ENCODE results near the gene MPPED1.

MPPED1 gene

DNA sequence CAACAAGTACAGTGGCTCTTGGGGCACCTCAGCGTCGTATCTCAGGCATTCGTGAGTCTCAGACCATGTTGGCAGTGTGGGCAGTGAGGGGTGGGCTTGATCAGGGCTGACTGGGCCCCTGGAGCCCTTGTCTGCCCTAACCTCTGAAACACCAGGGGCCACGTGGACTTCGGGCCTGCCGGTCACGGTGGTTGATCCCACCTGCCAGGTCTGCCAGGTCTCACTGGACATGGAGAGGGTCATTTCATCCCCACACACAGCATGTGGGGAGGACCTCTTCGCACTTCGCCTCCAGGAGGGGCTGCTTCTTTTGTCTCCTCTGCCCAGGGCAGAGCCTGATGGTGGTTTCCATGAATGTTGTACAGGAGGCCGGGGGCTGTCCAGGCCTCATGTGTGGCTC lies 77.1 kb downstream of the MPPED1 start:
- Histone ChIP-seq H3K36me3 (ENCODE audit: control insufficient read depth, insufficient read depth, low read length) (no peaks in the 10 kb centered on the region), H3K27ac (ENCODE audit: low read depth, low read length) (no peak overlapping the region), H3K4me1 (ENCODE audit: control insufficient read depth, insufficient read depth, low read length) (no peaks in the 10 kb centered on the region), H3K9me3 (ENCODE audit: control insufficient read depth, insufficient read depth, low read depth, low read length) (peaks cover 6% of the 10 kb centered on the region; the same call in 1 of the 2 replicates), H3K27me3 (ENCODE audit: control insufficient read depth, insufficient read depth, low read length) (no peaks in the 10 kb centered on the region), H3K9ac (ENCODE audit: low read length) (no peak overlapping the region), H3K4me3 (ENCODE audit: low read depth, low read length) (no peak overlapping the region)

DNA sequence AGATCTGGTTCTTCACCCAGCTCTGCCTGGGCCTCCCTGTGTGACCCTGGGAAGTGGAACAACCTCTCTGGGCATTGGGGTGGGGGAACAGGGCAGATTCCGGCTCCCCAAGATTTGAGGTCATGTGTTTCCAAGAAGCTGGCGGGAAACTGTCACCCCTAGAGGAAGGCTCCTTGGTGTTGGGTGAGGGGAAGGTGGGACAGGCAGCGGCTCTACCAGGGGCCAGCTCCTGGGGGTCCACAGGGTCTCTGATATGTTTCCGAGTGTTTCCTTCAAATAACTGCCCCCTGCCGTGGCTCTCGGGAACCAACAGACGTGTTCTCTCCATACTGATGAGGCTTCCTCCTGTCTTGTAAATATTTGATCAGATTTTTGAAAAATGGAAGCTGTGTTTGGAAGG lies 78.5 kb downstream of the MPPED1 start:
- Histone ChIP-seq H3K9ac (ENCODE audit: low read length) (no peak overlapping the region), H3K27ac (ENCODE audit: low read depth, low read length) (no peak overlapping the region), H3K4me3 (ENCODE audit: low read depth, low read length) (no peak overlapping the region), H3K9me3 (ENCODE audit: control insufficient read depth, insufficient read depth, low read depth, low read length) (peaks cover 6% of the 10 kb centered on the region; the same call in 1 of the 2 replicates), H3K4me1 (ENCODE audit: control insufficient read depth, insufficient read depth, low read length) (no peaks in the 10 kb centered on the region), H3K27me3 (ENCODE audit: control insufficient read depth, insufficient read depth, low read length) (no peaks in the 10 kb centered on the region), H3K36me3 (ENCODE audit: control insufficient read depth, insufficient read depth, low read length) (no peaks in the 10 kb centered on the region)

DNA sequence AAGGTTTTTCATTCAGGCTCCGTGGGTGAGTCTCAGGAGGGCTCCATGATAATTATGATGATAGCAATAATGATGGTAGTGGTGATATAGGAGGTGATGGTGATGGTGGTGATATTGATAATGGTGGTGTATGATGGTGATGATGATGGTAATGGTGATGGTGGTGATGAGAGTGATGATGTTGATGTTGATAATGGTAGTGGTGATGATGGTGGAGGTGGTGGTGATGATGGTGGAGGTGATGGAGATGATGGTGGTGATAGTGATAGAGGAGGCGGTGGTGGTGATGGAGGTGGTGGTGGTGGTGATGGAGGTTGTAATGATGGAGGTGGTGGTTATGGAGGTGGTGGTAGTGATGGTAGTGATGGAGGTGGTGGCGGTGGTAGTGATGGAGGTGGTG lies 79.4 kb downstream of the MPPED1 start:
- Histone ChIP-seq H3K27me3 (ENCODE audit: control insufficient read depth, insufficient read depth, low read length) (no peaks in the 10 kb centered on the region), H3K27ac (ENCODE audit: low read depth, low read length) (no peak overlapping the region), H3K9ac (ENCODE audit: low read length) (no peak overlapping the region), H3K36me3 (ENCODE audit: control insufficient read depth, insufficient read depth, low read length) (no peaks in the 10 kb centered on the region), H3K4me1 (ENCODE audit: control insufficient read depth, insufficient read depth, low read length) (no peaks in the 10 kb centered on the region), H3K4me3 (ENCODE audit: low read depth, low read length) (no peak overlapping the region), H3K9me3 (ENCODE audit: control insufficient read depth, insufficient read depth, low read depth, low read length) (peaks cover 6% of the 10 kb centered on the region; the same call in 1 of the 2 replicates)

DNA sequence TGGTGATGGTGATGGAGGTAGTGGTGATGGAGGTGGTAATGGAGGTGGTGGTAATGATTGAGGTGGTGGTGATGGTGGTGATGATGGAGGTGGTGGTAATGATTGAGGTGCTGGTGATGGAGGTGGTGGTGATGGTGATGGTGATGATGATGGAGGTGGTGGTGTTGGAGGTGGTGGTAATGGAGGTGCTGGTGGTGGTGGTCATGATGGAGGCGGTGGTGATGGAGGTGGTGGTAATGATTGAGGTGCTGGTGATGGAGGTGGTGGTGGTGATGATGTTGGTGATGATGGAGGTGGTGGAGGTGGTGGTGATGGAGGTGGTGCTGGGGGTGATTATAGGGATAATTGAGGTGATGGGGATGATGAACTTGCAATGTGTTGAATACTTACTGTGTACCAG lies 79.9 kb downstream of the MPPED1 start:
- H3K9me3 ChIP-seq (ENCODE audit: control insufficient read depth, insufficient read depth, low read depth, low read length) = peaks cover 6% of the 10 kb centered on the region; the same call in 1 of the 2 replicates
- H3K36me3 ChIP-seq (ENCODE audit: control insufficient read depth, insufficient read depth, low read length) = no peaks in the 10 kb centered on the region
- no peaks in the 10 kb centered on the region for H3K27me3 ChIP-seq (ENCODE audit: control insufficient read depth, insufficient read depth, low read length)
- H3K4me1 ChIP-seq (ENCODE audit: control insufficient read depth, insufficient read depth, low read length) = no peaks in the 10 kb centered on the region
- no peak overlapping the region for H3K9ac ChIP-seq (ENCODE audit: low read length)
- H3K27ac ChIP-seq (ENCODE audit: low read depth, low read length) = no peak overlapping the region
- H3K4me3 ChIP-seq (ENCODE audit: low read depth, low read length) = no peak overlapping the region

DNA sequence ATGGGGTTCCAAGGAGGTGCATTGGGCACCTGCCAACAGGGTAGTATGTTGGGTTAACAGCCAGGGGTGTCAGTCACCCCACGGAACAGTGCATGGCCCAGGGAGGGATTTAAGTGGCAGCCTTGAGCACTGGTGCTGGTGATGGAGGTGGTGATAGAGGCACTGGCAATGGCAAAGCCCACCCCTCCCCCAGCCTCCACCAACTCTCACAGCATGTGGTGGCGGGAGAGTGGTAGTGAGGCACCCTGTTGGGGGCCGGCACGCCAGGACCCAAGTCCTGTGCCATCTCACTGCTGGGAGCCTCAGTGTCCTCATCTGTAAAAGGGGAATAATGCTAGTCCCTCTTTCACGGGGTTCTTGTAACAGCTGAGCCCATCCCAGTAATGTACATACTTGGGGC lies 81.5 kb downstream of the MPPED1 start:
- Histone ChIP-seq H3K27ac (ENCODE audit: low read depth, low read length) (no peak overlapping the region), H3K4me3 (ENCODE audit: low read depth, low read length) (no peak overlapping the region), H3K4me1 (ENCODE audit: control insufficient read depth, insufficient read depth, low read length) (no peaks in the 10 kb centered on the region), H3K27me3 (ENCODE audit: control insufficient read depth, insufficient read depth, low read length) (no peaks in the 10 kb centered on the region), H3K36me3 (ENCODE audit: control insufficient read depth, insufficient read depth, low read length) (no peaks in the 10 kb centered on the region), H3K9me3 (ENCODE audit: control insufficient read depth, insufficient read depth, low read depth, low read length) (peaks cover 7% of the 10 kb centered on the region; the same call in 1 of the 2 replicates), H3K9ac (ENCODE audit: low read length) (no peak overlapping the region)

GRCh38 chr22:43497956-43498855 lies 86.4 kb downstream of the MPPED1 start:
- no peak overlapping the region for H3K27ac ChIP-seq (ENCODE audit: low read depth, low read length)
- no peaks in the 10 kb centered on the region for H3K36me3 ChIP-seq (ENCODE audit: control insufficient read depth, insufficient read depth, low read length)
- H3K4me3 ChIP-seq (ENCODE audit: low read depth, low read length) = no peak overlapping the region
- H3K4me1 ChIP-seq (ENCODE audit: control insufficient read depth, insufficient read depth, low read length) = no peaks in the 10 kb centered on the region
- H3K9ac ChIP-seq (ENCODE audit: low read length) = no peak overlapping the region
- peaks cover 8% of the 10 kb centered on the region; the same call in 1 of the 2 replicates for H3K9me3 ChIP-seq (ENCODE audit: control insufficient read depth, insufficient read depth, low read depth, low read length)
- H3K27me3 ChIP-seq (ENCODE audit: control insufficient read depth, insufficient read depth, low read length) = no peaks in the 10 kb centered on the region

DNA sequence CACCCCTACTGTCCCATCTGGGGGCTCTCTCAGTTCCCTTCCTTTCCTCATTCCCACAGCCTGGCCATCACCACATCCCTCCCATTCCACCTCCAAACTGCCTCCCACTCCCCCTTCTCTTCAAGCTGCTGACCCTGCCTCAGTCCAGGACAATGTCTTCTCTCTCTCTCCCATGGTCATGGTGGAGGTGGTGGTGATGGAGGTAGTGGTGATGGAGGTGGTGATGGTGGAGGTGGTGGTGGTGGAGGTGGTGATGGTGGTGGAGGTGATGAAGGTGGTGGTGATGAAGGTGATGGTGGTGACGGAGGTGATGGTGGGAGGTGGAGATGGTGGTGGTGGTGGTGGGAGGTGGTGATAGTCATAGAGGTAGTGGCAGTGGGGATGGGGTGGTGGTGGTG lies 87.0 kb downstream of the MPPED1 start:
- no peaks in the 10 kb centered on the region for H3K4me1 ChIP-seq (ENCODE audit: control insufficient read depth, insufficient read depth, low read length)
- H3K9me3 ChIP-seq (ENCODE audit: control insufficient read depth, insufficient read depth, low read depth, low read length) = peaks cover 8% of the 10 kb centered on the region; the same call in 1 of the 2 replicates
- no peaks in the 10 kb centered on the region for H3K27me3 ChIP-seq (ENCODE audit: control insufficient read depth, insufficient read depth, low read length)
- H3K4me3 ChIP-seq (ENCODE audit: low read depth, low read length) = no peak overlapping the region
- no peak overlapping the region for H3K9ac ChIP-seq (ENCODE audit: low read length)
- no peaks in the 10 kb centered on the region for H3K36me3 ChIP-seq (ENCODE audit: control insufficient read depth, insufficient read depth, low read length)
- no peak overlapping the region for H3K27ac ChIP-seq (ENCODE audit: low read depth, low read length)

- Histone ChIP-seq H3K36me3 (ENCODE audit: control insufficient read depth, insufficient read depth, low read length) (no peaks in the 10 kb centered on the region), H3K4me3 (ENCODE audit: low read depth, low read length) (no peak overlapping the region)
These were observed 89.3 kb downstream of the MPPED1 start for GRCh38 chr22:43500792-43501785.

GRCh38 chr22:43501878-43502277 lies 90.1 kb downstream of the MPPED1 start:
- Histone ChIP-seq H3K4me1 (ENCODE audit: control insufficient read depth, insufficient read depth, low read length) (no peaks in the 10 kb centered on the region), H3K4me3 (ENCODE audit: low read depth, low read length) (no peak overlapping the region), H3K27me3 (ENCODE audit: control insufficient read depth, insufficient read depth, low read length) (no peaks in the 10 kb centered on the region), H3K27ac (ENCODE audit: low read depth, low read length) (no peak overlapping the region), H3K36me3 (ENCODE audit: control insufficient read depth, insufficient read depth, low read length) (no peaks in the 10 kb centered on the region), H3K9me3 (ENCODE audit: control insufficient read depth, insufficient read depth, low read depth, low read length) (peaks cover 14% of the 10 kb centered on the region; the same call in 1 of the 2 replicates), H3K9ac (ENCODE audit: low read length) (no peak overlapping the region)

More at GRCh38 chr22:43500792-43501785, 89.3 kb downstream of the MPPED1 start:
- Histone ChIP-seq H3K4me1 (ENCODE audit: control insufficient read depth, insufficient read depth, low read length) (no peaks in the 10 kb centered on the region), H3K27ac (ENCODE audit: low read depth, low read length) (no peak overlapping the region), H3K9ac (ENCODE audit: low read length) (no peak overlapping the region), H3K9me3 (ENCODE audit: control insufficient read depth, insufficient read depth, low read depth, low read length) (peaks cover 14% of the 10 kb centered on the region; the same call in 1 of the 2 replicates), H3K27me3 (ENCODE audit: control insufficient read depth, insufficient read depth, low read length) (no peaks in the 10 kb centered on the region)

DNA sequence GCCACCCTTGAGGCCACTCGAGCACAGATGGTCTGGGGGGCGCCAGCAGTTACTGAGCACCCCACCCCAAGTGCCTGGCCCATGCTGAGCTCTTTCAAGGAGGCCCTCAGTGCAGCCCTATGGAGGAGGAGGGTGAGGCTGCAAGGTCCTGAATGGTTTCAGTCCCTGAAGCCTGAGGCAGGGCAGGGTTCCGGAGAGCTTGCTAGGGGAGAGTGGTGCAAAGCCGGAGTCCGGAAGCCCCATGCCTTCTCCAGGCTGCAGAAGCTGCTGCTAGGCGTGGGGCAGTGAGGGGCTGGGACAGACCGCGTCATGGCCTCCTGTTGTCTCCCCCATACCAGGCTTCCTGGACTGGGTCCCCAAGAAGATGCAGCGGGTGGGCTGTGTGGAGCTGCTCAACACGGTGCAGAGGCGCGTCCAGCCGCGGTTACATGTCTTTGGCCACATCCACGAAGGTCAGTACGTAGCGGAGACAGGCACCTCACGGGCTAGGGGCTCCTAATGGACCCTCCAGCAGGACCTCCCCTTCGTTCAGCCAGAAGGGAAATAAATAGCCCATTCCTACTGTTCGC lies 90.6 kb downstream of the MPPED1 start:
- Histone ChIP-seq H3K27me3 (ENCODE audit: control insufficient read depth, insufficient read depth, low read length) (no peaks in the 10 kb centered on the region), H3K4me1 (ENCODE audit: control insufficient read depth, insufficient read depth, low read length) (no peaks in the 10 kb centered on the region), H3K9ac (ENCODE audit: low read length) (no peak overlapping the region), H3K27ac (ENCODE audit: low read depth, low read length) (no peak overlapping the region), H3K36me3 (ENCODE audit: control insufficient read depth, insufficient read depth, low read length) (no peaks in the 10 kb centered on the region), H3K9me3 (ENCODE audit: control insufficient read depth, insufficient read depth, low read depth, low read length) (peaks cover 12% of the 10 kb centered on the region; the same call in 1 of the 2 replicates), H3K4me3 (ENCODE audit: low read depth, low read length) (no peak overlapping the region)
